Spleen (tissue), 7 donors: Measurements from ENCODE around the gene MICAL3.
"Not testable (repeated sequence)": the region's sequence is repeated elsewhere in the genome, so short reads cannot be mapped to it uniquely, and the experiment has no call there.

ENCODE experiments used
- POLR2A ChIP-seq, 3 donors: fragments of 450-650 bp; IDR thresholded peaks; one replicate each; pipeline ENCODE4 v1.5.1; 2017; ENCODE audit warnings: antibody characterized with exemption in 3 of 3, mild to moderate bottlenecking in 1 of 3
- POLR2AphosphoS5 ChIP-seq, 3 donors: sonication (generic); formaldehyde crosslinking; IDR thresholded peaks; one replicate each; pipeline ENCODE4 v1.5.1; 2017; ENCODE audit warnings: antibody characterized with exemption in 3 of 3
- TF ChIP-seq, protein P1 (sequence below), 11 experiments: fragments of 200-600 bp in 7 of 11; fragments of 450-650 bp in 4 of 11; sonication (generic) in 4 of 11; IDR thresholded peaks in 8 of 11; conservative IDR thresholded peaks in 3 of 11; 1 replicate in 7 of 11; 2 replicates in 4 of 11; pipeline versions ENCODE4 v1.4.0 to v1.8.0; 2016 to 2021; ENCODE audit warnings: antibody characterized with exemption in 11 of 11, inconsistent platforms in 4 of 11, mild to moderate bottlenecking in 1 of 11
- donor health status: DM: no; HTN: no; CAD: no; lungs with moderate emphysema.
- donor health status: DM: no; HTN: no; CAD: no.
- donor health status: DM: no; HTN: no; CAD: no.

DNA sequence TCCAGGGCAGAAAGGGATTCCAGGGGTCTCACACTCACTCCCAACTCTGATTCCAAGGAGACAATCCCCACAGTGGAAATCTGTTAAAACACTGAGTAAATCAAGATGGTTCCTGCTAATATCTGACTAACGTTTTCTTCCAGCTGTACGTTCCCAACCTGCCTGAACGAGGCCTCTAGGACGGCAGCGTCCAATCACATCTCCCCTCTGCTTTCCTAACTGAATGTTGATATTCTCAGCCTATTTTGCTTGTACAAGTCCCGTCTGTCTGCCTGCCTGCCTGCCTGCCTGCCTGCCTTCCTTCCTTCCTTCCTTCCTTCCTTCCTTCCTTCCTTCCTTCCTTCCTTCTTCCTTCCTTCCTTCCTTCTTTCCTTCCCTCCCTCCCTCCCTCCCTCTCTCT, 39.4 kb upstream of the MICAL3 start:
- TF ChIP-seq, protein P1, sequence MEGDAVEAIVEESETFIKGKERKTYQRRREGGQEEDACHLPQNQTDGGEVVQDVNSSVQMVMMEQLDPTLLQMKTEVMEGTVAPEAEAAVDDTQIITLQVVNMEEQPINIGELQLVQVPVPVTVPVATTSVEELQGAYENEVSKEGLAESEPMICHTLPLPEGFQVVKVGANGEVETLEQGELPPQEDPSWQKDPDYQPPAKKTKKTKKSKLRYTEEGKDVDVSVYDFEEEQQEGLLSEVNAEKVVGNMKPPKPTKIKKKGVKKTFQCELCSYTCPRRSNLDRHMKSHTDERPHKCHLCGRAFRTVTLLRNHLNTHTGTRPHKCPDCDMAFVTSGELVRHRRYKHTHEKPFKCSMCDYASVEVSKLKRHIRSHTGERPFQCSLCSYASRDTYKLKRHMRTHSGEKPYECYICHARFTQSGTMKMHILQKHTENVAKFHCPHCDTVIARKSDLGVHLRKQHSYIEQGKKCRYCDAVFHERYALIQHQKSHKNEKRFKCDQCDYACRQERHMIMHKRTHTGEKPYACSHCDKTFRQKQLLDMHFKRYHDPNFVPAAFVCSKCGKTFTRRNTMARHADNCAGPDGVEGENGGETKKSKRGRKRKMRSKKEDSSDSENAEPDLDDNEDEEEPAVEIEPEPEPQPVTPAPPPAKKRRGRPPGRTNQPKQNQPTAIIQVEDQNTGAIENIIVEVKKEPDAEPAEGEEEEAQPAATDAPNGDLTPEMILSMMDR (IDR thresholded peaks at IDR 0.05 in 8 of 11, conservative IDR thresholded peaks at IDR 0.05 in 3 of 11): not testable (repeated sequence)
- TF ChIP-seq POLR2A, POLR2AphosphoS5 (IDR thresholded peaks at IDR 0.05): not testable (repeated sequence)
